Measurements from ENCODE around the gene ST6GALNAC4.

Gene ST6GALNAC4

GRCh38 chr9:127860779-127861178, 56.1 kb downstream of the ST6GALNAC4 start:
- ChIA-PET CTCF (interaction anchor here (1.0 to 1.5 kb wide), 2 partner anchors 9 to 13 kb away, joined by 3 to 5 read pairs; no protein-coding TSS in a partner anchor), POLR2A (ENCODE audit: low non-redundant PET) (no interaction called here)
- no peak overlapping the region for H3K27ac ChIP-seq
- DNase-seq (ENCODE audit: low spot score): no peak
- no peak for TF ChIP-seq CTCF (conservative IDR thresholded peaks at IDR 0.05; ENCODE audit: low read depth)

- no peak for DNase-seq (ENCODE audit: low spot score)
- TF ChIP-seq CTCF (conservative IDR thresholded peaks at IDR 0.05; ENCODE audit: low read depth): no peak
- CTCF ChIA-PET: interaction anchor here (2.3 kb wide), 1 partner anchor 10 kb away, joined by 11 read pairs; no protein-coding TSS in a partner anchor
- H3K27ac ChIP-seq: no peak overlapping the region
- POLR2A ChIA-PET (ENCODE audit: low non-redundant PET): no interaction called here
These were observed 56.6 kb downstream of the ST6GALNAC4 start for GRCh38 chr9:127860260-127860659.

GRCh38 chr9:127858041-127858512, 58.8 kb downstream of the ST6GALNAC4 start:
- no peak for TF ChIP-seq CTCF (conservative IDR thresholded peaks at IDR 0.05; ENCODE audit: low read depth)
- CTCF ChIA-PET: interaction anchor here (2.3 kb wide), 1 partner anchor 12 kb away, joined by 11 read pairs; no protein-coding TSS in a partner anchor
- POLR2A ChIA-PET (ENCODE audit: low non-redundant PET): no interaction called here
- DNase-seq (ENCODE audit: low spot score): no peak
- H3K27ac ChIP-seq: no peak overlapping the region; the same call in 1 of the 2 replicates

All from RWPE1 (cell line).